Measurements from ENCODE around the gene MTARC2. TPM values are rescaled to one million over a fixed set of nuclear protein-coding genes. Genes with fewer than 3 reads are reported as not detected.
A peak's percentile ranks its signal among the peaks of the same experiment; 100 is the strongest.

Gene MTARC2
- total RNA-seq, 2 donors from 2014 or later = 30.4 to 32.1 TPM

GRCh38 chr1:220810179-220810653 is 62.1 kb downstream of the MTARC2 start:
- peak overlapping the region; percentile 29 for H3K4me3 ChIP-seq
- H3K27me3 ChIP-seq (replicated peaks; ENCODE audit: insufficient read depth) = no peaks in the 10 kb centered on the region
- peak; percentile 84 for ATAC-seq (ENCODE audit: insufficient number of reproducible peaks, low FRiP score, low read depth)
- peak; percentile 57 for DNase-seq (ENCODE audit: low spot score)
- no peaks in the 10 kb centered on the region for H3K4me1 ChIP-seq (ENCODE audit: control insufficient read depth in 1 of 2, low read depth in 2 of 2)
- TF ChIP-seq CTCF (IDR thresholded peaks at IDR 0.05) = peak; percentile 95
- H3K27ac ChIP-seq = no peak overlapping the region
- H3K9me3 ChIP-seq = no peaks in the 10 kb centered on the region
- no peaks in the 10 kb centered on the region for H3K36me3 ChIP-seq

DNA sequence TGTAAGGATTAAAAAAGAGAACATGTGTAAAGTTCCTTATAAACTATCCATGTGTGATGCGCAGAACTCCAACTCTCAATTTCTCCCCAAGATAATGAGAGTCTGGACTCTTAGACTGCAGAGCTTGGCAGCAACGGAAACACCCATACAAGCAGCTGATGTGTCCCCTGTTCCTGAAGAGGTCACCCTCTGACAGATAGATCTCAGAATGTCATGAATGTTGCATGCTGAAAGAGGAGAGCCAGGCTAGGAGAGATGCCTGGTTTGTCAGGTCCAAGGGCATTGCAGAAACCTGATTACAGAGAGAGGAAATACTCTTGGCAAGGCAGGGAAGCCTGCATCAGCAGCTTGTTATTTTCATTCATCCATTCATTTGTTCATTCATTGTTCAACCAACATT is 62.8 kb downstream of the MTARC2 start:
- H3K9me3 ChIP-seq = no peaks in the 10 kb centered on the region
- ATAC-seq (ENCODE audit: insufficient number of reproducible peaks, low FRiP score, low read depth) (no peak), DNase-seq (ENCODE audit: low spot score) (no peak)
- H3K27me3 ChIP-seq (replicated peaks; ENCODE audit: insufficient read depth) = no peaks in the 10 kb centered on the region
- no peak overlapping the region for H3K27ac ChIP-seq
- no peak for TF ChIP-seq CTCF (IDR thresholded peaks at IDR 0.05)
- H3K4me3 ChIP-seq = no peak overlapping the region
- H3K4me1 ChIP-seq (ENCODE audit: control insufficient read depth in 1 of 2, low read depth in 2 of 2) = no peaks in the 10 kb centered on the region
- H3K36me3 ChIP-seq = peaks cover 3% of the 10 kb centered on the region

- Histone ChIP-seq H3K27ac (no peak overlapping the region), H3K4me1 (ENCODE audit: control insufficient read depth in 1 of 2, low read depth in 2 of 2) (no peaks in the 10 kb centered on the region), H3K9me3 (no peaks in the 10 kb centered on the region), H3K4me3 (no peak overlapping the region), H3K36me3 (peaks cover 3% of the 10 kb centered on the region), H3K27me3 (replicated peaks; ENCODE audit: insufficient read depth) (no peaks in the 10 kb centered on the region)
- no peak for DNase-seq (ENCODE audit: low spot score)
- no peak for ATAC-seq (ENCODE audit: insufficient number of reproducible peaks, low FRiP score, low read depth)
- TF ChIP-seq CTCF (IDR thresholded peaks at IDR 0.05) = no peak
Measured at GRCh38 chr1:220811695-220812094, 63.6 kb downstream of the MTARC2 start.

DNA sequence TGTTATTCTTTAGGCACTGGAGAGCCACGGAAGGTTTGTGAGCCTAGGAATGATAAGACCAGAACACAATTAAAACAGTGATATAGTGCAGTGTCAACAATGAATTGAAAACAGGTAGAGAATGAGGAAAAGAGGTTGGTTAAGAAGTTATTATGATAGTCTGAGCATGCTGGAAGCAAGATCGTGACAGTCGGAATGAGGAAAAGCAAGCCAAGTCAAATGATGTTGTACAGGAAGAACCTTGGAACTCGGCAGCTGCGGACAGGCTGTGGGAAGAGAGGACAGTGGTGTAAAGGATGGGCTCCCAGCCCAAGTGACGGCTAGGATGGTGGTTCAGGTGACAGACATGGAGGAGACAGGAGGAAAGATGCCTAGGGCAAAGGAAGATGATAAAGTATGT is 64.2 kb downstream of the MTARC2 start:
- no peak for ATAC-seq (ENCODE audit: insufficient number of reproducible peaks, low FRiP score, low read depth)
- no peaks in the 10 kb centered on the region for H3K9me3 ChIP-seq
- DNase-seq (ENCODE audit: low spot score) = no peak
- no peaks in the 10 kb centered on the region for H3K27me3 ChIP-seq (replicated peaks; ENCODE audit: insufficient read depth)
- no peak overlapping the region for H3K4me3 ChIP-seq
- no peak for TF ChIP-seq CTCF (IDR thresholded peaks at IDR 0.05)
- no peaks in the 10 kb centered on the region for H3K4me1 ChIP-seq (ENCODE audit: control insufficient read depth in 1 of 2, low read depth in 2 of 2)
- no peak overlapping the region for H3K27ac ChIP-seq
- H3K36me3 ChIP-seq = peaks cover 3% of the 10 kb centered on the region

GRCh38 chr1:220813013-220813412 is 64.9 kb downstream of the MTARC2 start:
- no peak for DNase-seq (ENCODE audit: low spot score)
- H3K9me3 ChIP-seq = no peaks in the 10 kb centered on the region
- H3K4me1 ChIP-seq (ENCODE audit: control insufficient read depth in 1 of 2, low read depth in 2 of 2) = no peaks in the 10 kb centered on the region
- H3K36me3 ChIP-seq = peaks cover 3% of the 10 kb centered on the region
- H3K27me3 ChIP-seq (replicated peaks; ENCODE audit: insufficient read depth) = no peaks in the 10 kb centered on the region
- H3K4me3 ChIP-seq = no peak overlapping the region
- H3K27ac ChIP-seq = no peak overlapping the region
- no peak for TF ChIP-seq CTCF (IDR thresholded peaks at IDR 0.05)
- no peak for ATAC-seq (ENCODE audit: insufficient number of reproducible peaks, low FRiP score, low read depth)
